Measurements from ENCODE around the gene OXA1L. TPM values are rescaled to one million over a fixed set of nuclear protein-coding genes. Genes with fewer than 3 reads are reported as not detected.

The OXA1L gene
- total RNA-seq, 1 experiment from 2014 or later: 71.3 TPM

DNA sequence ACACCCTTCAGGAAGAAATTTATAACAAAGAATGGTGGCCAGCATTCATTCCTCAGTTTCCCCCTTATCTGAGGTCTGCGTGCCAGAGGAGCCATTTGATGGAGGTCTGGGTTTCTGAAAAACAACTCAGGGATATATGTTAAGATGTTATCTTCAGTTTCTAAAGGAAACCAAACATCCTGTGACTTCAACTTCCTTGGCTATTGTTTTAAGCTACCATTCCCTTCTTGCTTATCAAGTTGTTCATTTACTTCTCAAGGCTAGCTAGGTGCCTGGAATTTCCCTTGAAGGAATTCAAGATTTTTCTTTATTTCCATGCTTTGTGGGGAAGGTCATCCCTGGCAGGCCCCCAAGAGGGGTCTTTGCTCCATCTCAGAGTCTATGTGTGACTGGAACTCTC, 27.1 kb upstream of the OXA1L start:
- no TSS peak for BruUV-seq (replicated peaks)
- Histone ChIP-seq H3K36me3 (ENCODE audit: control insufficient read depth, insufficient read depth, low read length) (no peaks in the 10 kb centered on the region), H3K27me3 (ENCODE audit: control insufficient read depth, insufficient read depth, low read length) (no peaks in the 10 kb centered on the region), H3K27ac (ENCODE audit: low read length) (no peak overlapping the region), H3K9me3 (ENCODE audit: control insufficient read depth, insufficient read depth, low read depth, low read length) (no peaks in the 10 kb centered on the region), H3K4me3 (ENCODE audit: low read depth in 2 of 2, low read length in 2 of 2) (no peak overlapping the region), H3K4me1 (ENCODE audit: control insufficient read depth, insufficient read depth, low read length) (no peaks in the 10 kb centered on the region)
- in situ Hi-C loops (cut with HindIII; ENCODE audit: low pct_unique_long_range_greater_than_20kb, low sequenced_read_pairs) (no loop called here), intact Hi-C loops (cut with micrococcal nuclease; ENCODE audit: unreplicated experiment) (no loop called here)
- DNase-seq (ENCODE audit: low read depth, low spot score) (no peak), ATAC-seq (no peak)
- CTCF ChIA-PET: no interaction called here
- POLR2A ChIA-PET: no interaction called here
- TF ChIP-seq, protein P1, sequence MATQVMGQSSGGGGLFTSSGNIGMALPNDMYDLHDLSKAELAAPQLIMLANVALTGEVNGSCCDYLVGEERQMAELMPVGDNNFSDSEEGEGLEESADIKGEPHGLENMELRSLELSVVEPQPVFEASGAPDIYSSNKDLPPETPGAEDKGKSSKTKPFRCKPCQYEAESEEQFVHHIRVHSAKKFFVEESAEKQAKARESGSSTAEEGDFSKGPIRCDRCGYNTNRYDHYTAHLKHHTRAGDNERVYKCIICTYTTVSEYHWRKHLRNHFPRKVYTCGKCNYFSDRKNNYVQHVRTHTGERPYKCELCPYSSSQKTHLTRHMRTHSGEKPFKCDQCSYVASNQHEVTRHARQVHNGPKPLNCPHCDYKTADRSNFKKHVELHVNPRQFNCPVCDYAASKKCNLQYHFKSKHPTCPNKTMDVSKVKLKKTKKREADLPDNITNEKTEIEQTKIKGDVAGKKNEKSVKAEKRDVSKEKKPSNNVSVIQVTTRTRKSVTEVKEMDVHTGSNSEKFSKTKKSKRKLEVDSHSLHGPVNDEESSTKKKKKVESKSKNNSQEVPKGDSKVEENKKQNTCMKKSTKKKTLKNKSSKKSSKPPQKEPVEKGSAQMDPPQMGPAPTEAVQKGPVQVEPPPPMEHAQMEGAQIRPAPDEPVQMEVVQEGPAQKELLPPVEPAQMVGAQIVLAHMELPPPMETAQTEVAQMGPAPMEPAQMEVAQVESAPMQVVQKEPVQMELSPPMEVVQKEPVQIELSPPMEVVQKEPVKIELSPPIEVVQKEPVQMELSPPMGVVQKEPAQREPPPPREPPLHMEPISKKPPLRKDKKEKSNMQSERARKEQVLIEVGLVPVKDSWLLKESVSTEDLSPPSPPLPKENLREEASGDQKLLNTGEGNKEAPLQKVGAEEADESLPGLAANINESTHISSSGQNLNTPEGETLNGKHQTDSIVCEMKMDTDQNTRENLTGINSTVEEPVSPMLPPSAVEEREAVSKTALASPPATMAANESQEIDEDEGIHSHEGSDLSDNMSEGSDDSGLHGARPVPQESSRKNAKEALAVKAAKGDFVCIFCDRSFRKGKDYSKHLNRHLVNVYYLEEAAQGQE (IDR thresholded peaks at IDR 0.05; ENCODE audit: insufficient read depth in 1 of 2, low read depth in 2 of 2, low read length in 1 of 2): no peak
- TF ChIP-seq POLR2AphosphoS5 (IDR thresholded peaks at IDR 0.05; ENCODE audit: low read depth, low read length) (no peak), SIN3A (IDR thresholded peaks at IDR 0.05; ENCODE audit: borderline replicate concordance, insufficient read depth, low read depth, low read length) (no peak), TCF7L2 (IDR thresholded peaks at IDR 0.05; ENCODE audit: low read depth, low read length) (no peak)
- TF ChIP-seq, protein P2, sequence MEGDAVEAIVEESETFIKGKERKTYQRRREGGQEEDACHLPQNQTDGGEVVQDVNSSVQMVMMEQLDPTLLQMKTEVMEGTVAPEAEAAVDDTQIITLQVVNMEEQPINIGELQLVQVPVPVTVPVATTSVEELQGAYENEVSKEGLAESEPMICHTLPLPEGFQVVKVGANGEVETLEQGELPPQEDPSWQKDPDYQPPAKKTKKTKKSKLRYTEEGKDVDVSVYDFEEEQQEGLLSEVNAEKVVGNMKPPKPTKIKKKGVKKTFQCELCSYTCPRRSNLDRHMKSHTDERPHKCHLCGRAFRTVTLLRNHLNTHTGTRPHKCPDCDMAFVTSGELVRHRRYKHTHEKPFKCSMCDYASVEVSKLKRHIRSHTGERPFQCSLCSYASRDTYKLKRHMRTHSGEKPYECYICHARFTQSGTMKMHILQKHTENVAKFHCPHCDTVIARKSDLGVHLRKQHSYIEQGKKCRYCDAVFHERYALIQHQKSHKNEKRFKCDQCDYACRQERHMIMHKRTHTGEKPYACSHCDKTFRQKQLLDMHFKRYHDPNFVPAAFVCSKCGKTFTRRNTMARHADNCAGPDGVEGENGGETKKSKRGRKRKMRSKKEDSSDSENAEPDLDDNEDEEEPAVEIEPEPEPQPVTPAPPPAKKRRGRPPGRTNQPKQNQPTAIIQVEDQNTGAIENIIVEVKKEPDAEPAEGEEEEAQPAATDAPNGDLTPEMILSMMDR (IDR thresholded peaks at IDR 0.05): no peak

DNA sequence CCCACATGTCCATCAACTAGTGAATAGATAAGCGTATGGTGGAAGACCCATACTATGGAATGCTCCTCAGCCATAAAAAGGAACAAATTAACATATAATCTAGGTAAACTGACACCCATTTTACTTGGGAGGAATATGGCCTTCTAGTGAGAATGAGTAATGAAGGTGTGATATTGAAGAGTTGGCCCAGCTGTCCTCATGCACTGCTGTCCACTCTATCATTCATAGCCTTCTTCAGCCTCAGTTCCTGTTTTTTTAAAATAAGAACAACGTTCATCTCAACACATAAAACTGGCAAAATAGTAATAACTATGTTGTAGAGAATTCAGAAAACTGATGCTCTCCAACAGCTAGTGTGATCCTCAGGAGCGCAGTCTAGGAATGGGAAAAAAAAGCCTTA, 26.5 kb upstream of the OXA1L start:
- no peaks in the 10 kb centered on the region for H3K36me3 ChIP-seq (ENCODE audit: control insufficient read depth, insufficient read depth, low read length)
- in situ Hi-C loops (cut with HindIII; ENCODE audit: low pct_unique_long_range_greater_than_20kb, low sequenced_read_pairs) (no loop called here), intact Hi-C loops (cut with micrococcal nuclease; ENCODE audit: unreplicated experiment) (no loop called here)
- ChIA-PET POLR2A (no interaction called here), CTCF (no interaction called here)
- H3K27me3 ChIP-seq (ENCODE audit: control insufficient read depth, insufficient read depth, low read length): no peaks in the 10 kb centered on the region
- no peak overlapping the region for H3K4me3 ChIP-seq (ENCODE audit: low read depth in 2 of 2, low read length in 2 of 2)
- TF ChIP-seq, protein P2 (IDR thresholded peaks at IDR 0.05): no peak
- TF ChIP-seq SIN3A (IDR thresholded peaks at IDR 0.05; ENCODE audit: borderline replicate concordance, insufficient read depth, low read depth, low read length) (no peak), POLR2AphosphoS5 (IDR thresholded peaks at IDR 0.05; ENCODE audit: low read depth, low read length) (no peak), TCF7L2 (IDR thresholded peaks at IDR 0.05; ENCODE audit: low read depth, low read length) (no peak)
- TF ChIP-seq, protein P1 (IDR thresholded peaks at IDR 0.05; ENCODE audit: insufficient read depth in 1 of 2, low read depth in 2 of 2, low read length in 1 of 2): no peak
- H3K4me1 ChIP-seq (ENCODE audit: control insufficient read depth, insufficient read depth, low read length): no peaks in the 10 kb centered on the region
- ATAC-seq (no peak), DNase-seq (ENCODE audit: low read depth, low spot score) (no peak)
- no peak overlapping the region for H3K27ac ChIP-seq (ENCODE audit: low read length)
- H3K9me3 ChIP-seq (ENCODE audit: control insufficient read depth, insufficient read depth, low read depth, low read length): no peaks in the 10 kb centered on the region
- no TSS peak for BruUV-seq (replicated peaks)

All from Panc1 (cell line).